GM19372 (cell line): ENCODE data around the gene RAD23B.
A peak's percentile ranks its signal among the peaks of the same experiment; 100 is the strongest.
"Not testable (repeated sequence)": the region's sequence is repeated elsewhere in the genome, so short reads cannot be mapped to it uniquely, and the experiment has no call there.

Experiments used
- ATAC-seq: cut with Tn5 transposase; IDR thresholded peaks from one replicate; pipeline ENCODE4 v1.9.1; 2021; ENCODE audit warnings: mild to moderate bottlenecking, low read depth, moderate library complexity; ENCODE audit not compliant: unreplicated experiment

Gene RAD23B

GRCh38 chr9:107282759-107283622 lies at the start of gene RAD23B:
RAD23B (plus strand) TSS chr9:107283279; CDS start chr9:107283630, 351 bp downstream.
- peak; percentile 79 for ATAC-seq

GRCh38 chr9:107235765-107236442 lies 47.2 kb upstream of the RAD23B start:
- ATAC-seq: no peak

- ATAC-seq: no peak
Observed at GRCh38 chr9:107237873-107238272, 45.2 kb upstream of the RAD23B start.

GRCh38 chr9:107239474-107239873 lies 43.6 kb upstream of the RAD23B start:
- no peak for ATAC-seq

- ATAC-seq: no peak
Observed at GRCh38 chr9:107240260-107240659, 42.8 kb upstream of the RAD23B start.

- ATAC-seq: no peak
Observed at GRCh38 chr9:107242073-107243030, 40.7 kb upstream of the RAD23B start.

GRCh38 chr9:107243742-107244141 lies 39.3 kb upstream of the RAD23B start:
- peak; percentile 66 for ATAC-seq

- ATAC-seq: no peak
Observed at GRCh38 chr9:107246259-107247254, 36.5 kb upstream of the RAD23B start.

GRCh38 chr9:107248714-107249113 lies 34.4 kb upstream of the RAD23B start:
- ATAC-seq: no peak

GRCh38 chr9:107249131-107249533 lies 33.9 kb upstream of the RAD23B start:
- ATAC-seq: no peak

- ATAC-seq: no peak
Observed at GRCh38 chr9:107249665-107250285, 33.3 kb upstream of the RAD23B start.

GRCh38 chr9:107251756-107252322 lies 31.2 kb upstream of the RAD23B start:
- no peak for ATAC-seq

GRCh38 chr9:107258919-107259318 lies 24.2 kb upstream of the RAD23B start:
- no peak for ATAC-seq

- ATAC-seq: not testable (repeated sequence)
Observed at GRCh38 chr9:107259751-107260313, 23.2 kb upstream of the RAD23B start.

GRCh38 chr9:107260437-107261081 lies 22.5 kb upstream of the RAD23B start:
- peak; percentile 99 for ATAC-seq

- no peak for ATAC-seq
Observed at GRCh38 chr9:107261106-107261505, 22.0 kb upstream of the RAD23B start.

- ATAC-seq: no peak
Observed at GRCh38 chr9:107263289-107263688, 19.8 kb upstream of the RAD23B start.
